A549 (cell line): ENCODE measurements around the gene CACNA1C. TPM values are rescaled to one million over a fixed set of nuclear protein-coding genes. Genes with fewer than 3 reads are reported as not detected.

ENCODE experiments used
- ATAC-seq, 2 experiments: fragments of 200-7000 bp in 1 of 2; fragments of >200 bp in 1 of 2; cut with Nextera tagmentation in 1 of 2; cut with Tn5 transposase in 1 of 2; 3 replicates each; pipeline versions ENCODE4 v1.8.0 to v1.9.1; 2018 to 2020; ENCODE audit warnings: mild to moderate bottlenecking in 1 of 2, moderate library complexity in 1 of 2
- CTCF ChIA-PET: fragments of 300-600 bp; sonication (Branson Sonifier 250); formaldehyde crosslinking; extraction: SDS; loops from one replicate; lab custom pipeline; 2021; ENCODE audit warnings: antibody characterized with exemption, inconsistent platforms; lab: Yijun Ruan, JAX
- POLR2A ChIA-PET: fragments of 350-600 bp; formaldehyde crosslinking; extraction: SDS; loops from one replicate; lab custom pipeline; 2021; ENCODE audit warnings: antibody characterized with exemption, inconsistent platforms; lab: Yijun Ruan, JAX
- DNase-seq, 2 experiments: peaks; one replicate each; pipeline versions ENCODE4 v3.0.0 to v3.0.0-alpha.2; 2011 to 2016; ENCODE audit warnings: low read depth in 1 of 2, low spot score in 1 of 2
- FAIRE-seq: peaks from 2 replicates; lab custom pipeline; 2011; peaks lifted over from hg19 to GRCh38; lab: Jason Lieb, UNC
- H3K27ac ChIP-seq, 2 experiments: fragments of >200 bp; sonication (Bioruptor Twin); formaldehyde crosslinking; 3 replicates each; pipeline ENCODE4 v1.5.1; 2016 to 2017
- H3K4me1 ChIP-seq: fragments of >200 bp; sonication (Bioruptor Twin); formaldehyde crosslinking; 3 replicates; pipeline ENCODE4 v1.6.1; 2016
- H3K4me2 ChIP-seq: fragments of >200 bp; sonication (Bioruptor Twin); formaldehyde crosslinking; 3 replicates; pipeline ENCODE4 v1.6.1; 2016
- H3K4me3 ChIP-seq: fragments of >200 bp; sonication (Bioruptor Twin); formaldehyde crosslinking; 3 replicates; pipeline ENCODE4 v1.5.1; 2016
- H3K9me3 ChIP-seq: fragments of >200 bp; sonication (Bioruptor Twin); formaldehyde crosslinking; 3 replicates; pipeline ENCODE4 v1.6.1; 2016
- BHLHE40 ChIP-seq: IDR thresholded peaks from 2 replicates; pipeline ENCODE4 v1.6.1; 2012; ENCODE audit warnings: low read depth, low read length, inconsistent platforms
- CBX8 ChIP-seq: fragments of 200-600 bp; sonication (generic); IDR thresholded peaks from 2 replicates; pipeline ENCODE4 v1.6.1; 2016
- EHF ChIP-seq: fragments of 250-450 bp; sonication (Bioruptor Pico); IDR thresholded peaks from 2 replicates; pipeline ENCODE4 v1.5.0; 2020; ENCODE audit warnings: mild to moderate bottlenecking
- ELK1 ChIP-seq: fragments of 150-350 bp; IDR thresholded peaks from 2 replicates; pipeline ENCODE4 v1.6.1; 2014; ENCODE audit warnings: low read depth, mild to moderate bottlenecking, low read length
- ESRRA ChIP-seq: fragments of 150-350 bp; IDR thresholded peaks from 2 replicates; pipeline ENCODE4 v1.6.1; 2014; ENCODE audit warnings: mild to moderate bottlenecking, low read length, borderline replicate concordance
- FOXS1 ChIP-seq: fragments of 250-450 bp; sonication (Bioruptor Pico); IDR thresholded peaks from 2 replicates; pipeline ENCODE4 v1.5.0; 2020; ENCODE audit warnings: mild to moderate bottlenecking, moderate library complexity
- HES2 ChIP-seq: fragments of >200 bp; sonication (Bioruptor Twin); formaldehyde crosslinking; IDR thresholded peaks from 2 replicates; pipeline ENCODE4 v1.6.1; 2016
- HEYL ChIP-seq: fragments of 250-450 bp; sonication (Bioruptor Pico); IDR thresholded peaks from 2 replicates; pipeline ENCODE4 v1.8.0; 2021; ENCODE audit warnings: mild to moderate bottlenecking, moderate library complexity
- HMGXB4 ChIP-seq: fragments of 250-450 bp; sonication (Bioruptor Pico); IDR thresholded peaks from 2 replicates; pipeline ENCODE4 v1.5.0; 2021; ENCODE audit warnings: mild to moderate bottlenecking, moderate library complexity, borderline replicate concordance
- HOXB13 ChIP-seq: fragments of 250-450 bp; sonication (Bioruptor Pico); IDR thresholded peaks from 2 replicates; pipeline ENCODE4 v1.5.0; 2020; ENCODE audit warnings: low read depth, mild to moderate bottlenecking, moderate library complexity
- JUN ChIP-seq, 2 experiments: fragments of >200 bp; sonication (Bioruptor Twin); formaldehyde crosslinking; IDR thresholded peaks; 2 replicates in 1 of 2; 3 replicates in 1 of 2; pipeline ENCODE4 v1.6.1; 2016 to 2017
- MAFK ChIP-seq: fragments of 450-650 bp; IDR thresholded peaks from 2 replicates; pipeline ENCODE4 v1.6.1; 2014; ENCODE audit not compliant: partially characterized antibody
- MAZ ChIP-seq: fragments of 150-350 bp; IDR thresholded peaks from 2 replicates; pipeline ENCODE4 v1.6.1; 2014; ENCODE audit warnings: antibody characterized with exemption, low read depth, low read length, borderline replicate concordance
- MYC ChIP-seq: IDR thresholded peaks from 2 replicates; pipeline ENCODE4 v1.6.1; 2012; ENCODE audit warnings: mild to moderate bottlenecking, inconsistent platforms, low read length, improper control_type of control experiment, borderline replicate concordance
- NFE2L2 ChIP-seq: fragments of 150-350 bp; conservative IDR thresholded peaks from 2 replicates; pipeline ENCODE4 v1.6.1; 2014; ENCODE audit warnings: low read length
- NR3C1 ChIP-seq: fragments of >200 bp; sonication (Bioruptor Twin); formaldehyde crosslinking; IDR thresholded peaks from 3 replicates; pipeline ENCODE4 v1.6.1; 2017
- PHF8 ChIP-seq: fragments of 200-600 bp; sonication (generic); IDR thresholded peaks from 2 replicates; pipeline ENCODE4 v1.6.1; 2016; ENCODE audit warnings: low read depth, mild to moderate bottlenecking, antibody characterized with exemption, moderate library complexity, borderline replicate concordance
- POLR2A ChIP-seq: IDR thresholded peaks from 2 replicates; pipeline ENCODE4 v1.6.1; 2012; ENCODE audit warnings: mild to moderate bottlenecking, low read length
- POLR2AphosphoS2 ChIP-seq: conservative IDR thresholded peaks from 2 replicates; pipeline ENCODE4 v1.6.1; 2012; ENCODE audit warnings: low read length, improper control_type of control experiment, inconsistent platforms
- RAD21 ChIP-seq, 2 experiments: fragments of >200 bp in 1 of 2; sonication (Bioruptor Twin) in 1 of 2; formaldehyde crosslinking in 1 of 2; IDR thresholded peaks in 1 of 2; conservative IDR thresholded peaks in 1 of 2; 2 replicates in 1 of 2; 3 replicates in 1 of 2; pipeline ENCODE4 v1.6.1; 2012 to 2018; ENCODE audit warnings: inconsistent platforms in 1 of 2
- RARB ChIP-seq: fragments of 250-450 bp; sonication (Bioruptor Pico); IDR thresholded peaks from 2 replicates; pipeline ENCODE4 v1.8.0; 2021; ENCODE audit warnings: mild to moderate bottlenecking, moderate library complexity
- RCOR1 ChIP-seq: fragments of 150-350 bp; IDR thresholded peaks from 2 replicates; pipeline ENCODE4 v1.6.1; 2014; ENCODE audit warnings: antibody characterized with exemption, low read length, low read depth
- REST ChIP-seq: fragments of 200-600 bp; sonication (generic); IDR thresholded peaks from 2 replicates; pipeline ENCODE4 v1.6.1; 2016; ENCODE audit warnings: antibody characterized with exemption, mild to moderate bottlenecking, moderate library complexity
- RFX5 ChIP-seq: fragments of 450-650 bp; IDR thresholded peaks from 2 replicates; pipeline ENCODE4 v1.7.1; 2014; ENCODE audit warnings: antibody characterized with exemption, mild to moderate bottlenecking, moderate library complexity
- TP53 ChIP-seq: fragments of 250-450 bp; sonication (Bioruptor Pico); IDR thresholded peaks from 2 replicates; pipeline ENCODE4 v1.5.0; 2021; ENCODE audit warnings: mild to moderate bottlenecking, moderate library complexity
- ZSCAN20 ChIP-seq: fragments of 250-450 bp; sonication (Bioruptor Pico); IDR thresholded peaks from 2 replicates; pipeline ENCODE4 v1.8.0; 2022; ENCODE audit warnings: mild to moderate bottlenecking, moderate library complexity
- WGBS: methylation state at CpG from one replicate; pipeline ENCODE4 v1.1.6; 2017; ENCODE audit errors: missing lambda C conversion rate; 5-methylcytosine and 5-hydroxymethylcytosine counted together
- polyA plus RNA-seq, 4 experiments: library from polyadenylated mRNA; depleted of rRNA in 3 of 4; stranded (reverse); fragments of >200 nt; fragmentation: RNase III in 1 of 4; extraction: RNeasy Plus Mini Kit Qiagen cat#74134 plus additional on column Dnase treatment in 1 of 4; gene quantifications; 2 replicates in 3 of 4; 3 replicates in 1 of 4; pipeline ENCODE4 v1.2.3, GENCODE V29; 2011 to 2017

CACNA1C gene
- polyA plus RNA-seq, 2 of the 4 experiments (the other 2 are of a cell fraction): not detected

- TF ChIP-seq ZSCAN20: no peak
- no peak for TF ChIP-seq POLR2A
- TF ChIP-seq NR3C1: no peak
- no peak for TF ChIP-seq MAFK
- no peak for TF ChIP-seq RARB (CRISPR knock-in tag)
- TF ChIP-seq ELK1: no peak
- no peak for TF ChIP-seq EHF (CRISPR knock-in tag)
- TF ChIP-seq MAZ: no peak
- TF ChIP-seq RCOR1: no peak
- no peak for TF ChIP-seq RAD21 (conservative IDR thresholded peaks at IDR 0.05 in 1 of 2, IDR thresholded peaks at IDR 0.05 in 1 of 2)
- no peak overlapping the region for H3K4me2 ChIP-seq
- H3K27ac ChIP-seq: no peak overlapping the region
- WGBS: 0% methylated on average over 1 of the region's 2 CpGs
- DNase-seq (no peak), FAIRE-seq (no peak), ATAC-seq (no peak)
- H3K4me1 ChIP-seq: no peaks in the 10 kb centered on the region
- CTCF ChIA-PET: interaction anchor here (0.9 kb wide), 1 partner anchor 14 kb away, joined by 3 read pairs; no protein-coding TSS in a partner anchor
- H3K9me3 ChIP-seq: no peaks in the 10 kb centered on the region
- POLR2A ChIA-PET: no interaction called here
- H3K4me3 ChIP-seq: no peak overlapping the region
These were observed 328.2 kb downstream of the CACNA1C start for GRCh38 chr12:2380946-2381345.

- ATAC-seq (no peak), FAIRE-seq (no peak), DNase-seq (no peak)
- Histone ChIP-seq H3K9me3 (no peaks in the 10 kb centered on the region), H3K4me3 (no peak overlapping the region), H3K4me2 (no peak overlapping the region), H3K27ac (no peak overlapping the region), H3K4me1 (no peaks in the 10 kb centered on the region)
- 7% methylated on average over 5 of the region's 5 CpGs for WGBS
- POLR2A ChIA-PET: no interaction called here
- no peak for TF ChIP-seq FOXS1 (CRISPR knock-in tag)
- TF ChIP-seq TP53 (CRISPR knock-in tag): no peak
- no peak for TF ChIP-seq RARB (CRISPR knock-in tag)
- no peak for TF ChIP-seq BHLHE40
- TF ChIP-seq MYC: no peak
- TF ChIP-seq RFX5: no peak
- TF ChIP-seq ESRRA: no peak
- TF ChIP-seq RCOR1: no peak
- no peak for TF ChIP-seq NFE2L2
- no peak for TF ChIP-seq HMGXB4 (CRISPR knock-in tag)
- no peak for TF ChIP-seq HOXB13 (CRISPR knock-in tag)
- CTCF ChIA-PET: interaction anchor here (1.0 kb wide), 1 partner anchor 13 kb away, joined by 4 read pairs; no protein-coding TSS in a partner anchor
These were observed 329.8 kb downstream of the CACNA1C start for GRCh38 chr12:2382370-2383155.

- Histone ChIP-seq H3K4me1 (no peaks in the 10 kb centered on the region), H3K4me2 (no peak overlapping the region), H3K9me3 (no peaks in the 10 kb centered on the region), H3K27ac (no peak overlapping the region), H3K4me3 (no peak overlapping the region)
- FAIRE-seq (no peak), DNase-seq (no peak), ATAC-seq (no peak)
- CTCF ChIA-PET: no interaction called here
- POLR2A ChIA-PET: no interaction called here
- 7% methylated on average over 10 of the region's 10 CpGs for WGBS
- no peak for TF ChIP-seq PHF8
- no peak for TF ChIP-seq HES2
- TF ChIP-seq POLR2AphosphoS2: no peak
- TF ChIP-seq HEYL (CRISPR knock-in tag): no peak
- no peak for TF ChIP-seq JUN (IDR thresholded peaks at IDR 0.05)
- TF ChIP-seq CBX8: no peak
- no peak for TF ChIP-seq EHF (CRISPR knock-in tag)
- no peak for TF ChIP-seq ZSCAN20
- TF ChIP-seq REST: no peak
- no peak for TF ChIP-seq RCOR1
These were observed 330.7 kb downstream of the CACNA1C start for GRCh38 chr12:2383325-2384028.
